GM21786 (cell line): ENCODE measurements around the gene TMEM140.

Experiments used
- ATAC-seq: cut with Tn5 transposase; IDR thresholded peaks from one replicate; pipeline ENCODE4 v1.9.1; 2021; ENCODE audit not compliant: unreplicated experiment

TMEM140 gene

DNA sequence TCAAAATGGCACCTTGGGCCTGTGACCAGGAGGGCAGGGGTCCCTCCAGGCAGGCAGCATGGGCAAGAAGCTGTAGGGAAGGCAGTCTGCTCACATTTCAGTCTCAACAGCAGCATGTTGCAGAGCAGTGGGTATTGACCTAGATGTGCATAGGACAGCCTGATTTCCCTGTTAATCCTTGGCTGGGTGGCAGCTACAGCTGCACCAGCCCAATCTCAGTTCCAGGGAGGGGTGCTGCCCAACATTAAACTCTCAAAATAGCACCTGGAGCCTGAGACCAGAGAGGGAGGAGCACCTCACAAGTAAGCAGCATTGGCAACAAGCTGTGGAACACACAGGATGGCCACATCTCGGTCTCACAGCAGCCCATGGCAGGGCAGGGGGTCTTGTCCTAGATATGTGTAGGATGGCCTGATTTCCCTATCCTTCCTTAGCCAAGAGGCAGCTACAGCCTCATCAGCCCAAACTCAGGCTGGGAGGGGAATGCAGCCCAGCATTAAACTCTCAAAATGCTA, 10.3 kb downstream of the TMEM140 start:
- no peak for ATAC-seq

DNA sequence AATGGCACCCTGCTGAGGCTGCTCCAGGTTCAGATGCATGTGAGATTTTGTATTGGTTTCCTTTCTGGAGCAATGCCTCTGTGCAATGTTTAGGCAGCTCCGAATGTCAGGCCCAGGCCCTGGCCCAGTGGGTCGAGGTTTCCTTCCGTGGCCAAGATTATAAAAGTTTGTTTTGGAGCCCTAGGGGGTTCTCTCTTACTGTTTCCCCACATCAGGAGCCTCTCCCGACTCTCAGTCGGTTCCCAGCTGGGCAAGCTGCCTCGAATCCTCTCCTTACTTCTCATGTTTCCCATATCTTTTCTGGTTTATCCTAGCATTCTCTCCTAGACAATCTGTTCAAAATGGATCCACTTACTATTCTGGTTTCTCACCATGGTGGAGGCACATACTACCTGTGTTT, 11.0 kb downstream of the TMEM140 start:
- ATAC-seq, result no peak

GRCh38 chr7:135159359-135160085, 11.7 kb downstream of the TMEM140 start:
- ATAC-seq, result no peak

DNA sequence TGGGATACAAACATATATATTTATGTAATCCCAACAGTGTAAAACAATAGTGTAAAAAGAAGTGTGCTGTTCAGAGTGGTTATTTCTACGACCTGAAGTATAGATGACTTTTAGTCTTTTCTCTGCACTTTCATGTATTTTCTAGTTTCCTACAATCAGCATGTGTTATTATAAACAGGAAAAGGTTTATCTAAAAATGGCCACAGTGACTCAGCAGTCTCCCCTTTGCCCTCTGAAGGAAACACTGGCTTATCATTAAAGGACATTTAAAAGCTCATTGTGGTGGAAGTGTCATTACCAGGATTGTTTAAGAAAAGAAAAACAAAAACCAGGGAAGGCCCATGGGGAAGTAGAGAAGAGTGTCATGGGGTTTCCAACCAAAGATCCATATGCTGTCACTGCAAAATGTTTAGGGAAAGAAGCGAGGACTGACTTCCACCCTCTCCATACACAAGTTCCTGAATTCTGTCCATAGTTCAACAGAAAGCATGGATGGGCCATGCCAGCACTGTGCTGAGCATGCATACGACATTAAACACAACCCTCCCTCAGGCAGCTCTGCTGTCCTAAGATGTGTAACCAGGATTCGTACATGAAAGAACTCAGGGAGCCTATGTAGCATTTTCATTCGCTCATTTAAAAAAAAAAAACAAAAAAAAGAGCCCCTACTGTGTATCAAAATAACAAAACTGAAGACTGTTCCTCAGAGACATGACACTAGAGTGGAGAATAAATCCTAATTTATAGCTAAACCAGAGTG, 12.4 kb downstream of the TMEM140 start:
- ATAC-seq, result peak; percentile 61

DNA sequence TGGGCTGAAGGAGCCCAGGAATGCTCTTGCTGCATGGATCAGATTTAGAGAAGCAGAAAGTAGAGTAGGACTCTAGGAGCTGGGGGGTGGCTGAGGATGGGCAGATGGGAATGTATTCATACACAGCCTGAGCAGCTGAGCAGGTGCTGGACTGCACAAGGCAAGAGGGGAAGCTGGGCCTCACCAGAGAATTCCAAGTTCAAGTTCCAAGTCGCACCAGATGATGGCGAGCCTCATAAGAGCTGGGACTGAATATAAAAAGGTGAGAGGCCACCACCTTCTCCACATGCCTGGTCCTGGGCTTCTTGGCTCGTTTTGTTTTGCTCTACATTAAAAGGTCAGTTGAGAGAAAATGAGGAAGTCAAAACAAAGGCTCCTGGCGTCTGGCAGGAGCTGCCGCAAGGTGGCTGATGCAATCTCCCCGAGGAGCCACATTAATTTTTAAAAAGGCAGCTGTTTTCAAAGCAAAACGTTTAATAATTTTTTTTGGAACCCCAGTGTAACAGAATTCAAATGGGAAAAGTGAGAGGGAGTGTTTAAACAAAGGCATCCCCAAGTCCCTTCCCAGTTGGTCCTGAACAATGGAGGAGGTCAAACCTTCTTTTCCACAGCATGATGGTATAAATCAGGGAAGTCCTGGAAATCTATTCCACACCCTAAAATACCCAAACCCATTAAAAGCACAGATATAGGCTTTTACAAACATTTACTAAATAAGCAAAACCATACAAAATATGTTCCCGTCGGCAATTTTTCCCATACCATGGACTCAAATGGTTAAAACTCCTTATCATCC, 13.2 kb downstream of the TMEM140 start:
- ATAC-seq, result peak; percentile 30

DNA sequence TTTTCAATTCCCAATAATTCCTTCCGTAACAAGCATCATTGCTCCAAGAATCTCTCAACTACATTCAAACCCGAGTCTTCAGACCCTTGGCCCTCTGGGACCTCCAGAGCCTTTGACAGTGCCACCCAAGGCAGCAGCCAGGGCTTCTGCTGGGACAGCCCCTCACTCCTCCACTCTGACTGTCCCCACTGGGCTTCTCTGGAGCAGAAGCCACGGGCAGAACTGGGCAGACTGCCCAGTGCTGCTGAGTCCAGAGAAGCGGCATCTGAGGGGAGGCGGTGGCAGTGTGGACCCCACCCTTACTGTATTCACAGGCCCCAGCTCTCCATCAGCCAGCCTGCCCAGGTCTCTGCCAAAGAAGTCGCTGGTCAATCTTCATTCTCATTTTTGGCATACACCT, 13.8 kb downstream of the TMEM140 start:
- ATAC-seq, result no peak

DNA sequence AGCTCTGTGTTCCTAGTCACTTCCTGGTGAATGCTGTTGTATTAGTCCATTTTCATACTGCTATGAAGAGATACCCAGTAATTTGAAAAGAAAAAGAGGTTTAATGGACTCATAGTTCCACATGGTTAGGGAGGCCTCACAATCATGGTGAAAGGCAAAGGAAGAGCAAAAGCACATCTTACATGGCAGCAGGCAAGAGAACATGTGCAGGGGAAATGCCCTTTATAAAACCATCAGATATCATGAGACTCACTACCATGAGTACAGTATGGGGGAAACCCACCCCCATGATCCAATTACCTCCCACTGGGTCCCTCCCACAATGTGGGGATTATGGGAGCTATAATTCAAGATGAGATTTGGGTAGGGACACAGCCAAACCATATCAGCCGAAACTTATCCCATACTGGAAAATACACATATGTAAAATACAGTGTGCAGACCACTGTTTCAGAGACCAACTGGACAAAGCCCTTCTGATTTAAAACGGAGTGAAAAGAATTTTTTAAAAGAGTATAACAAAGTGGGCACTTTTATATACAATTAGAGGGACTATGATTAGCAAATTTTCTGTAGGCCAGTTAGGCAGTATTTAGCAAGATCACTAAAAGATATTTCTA, 14.6 kb downstream of the TMEM140 start:
- ATAC-seq, result no peak

- ATAC-seq, result no peak
Observed at GRCh38 chr7:135164357-135165061, 16.6 kb downstream of the TMEM140 start.

GRCh38 chr7:135165862-135166261, 18.0 kb downstream of the TMEM140 start:
- no peak for ATAC-seq

DNA sequence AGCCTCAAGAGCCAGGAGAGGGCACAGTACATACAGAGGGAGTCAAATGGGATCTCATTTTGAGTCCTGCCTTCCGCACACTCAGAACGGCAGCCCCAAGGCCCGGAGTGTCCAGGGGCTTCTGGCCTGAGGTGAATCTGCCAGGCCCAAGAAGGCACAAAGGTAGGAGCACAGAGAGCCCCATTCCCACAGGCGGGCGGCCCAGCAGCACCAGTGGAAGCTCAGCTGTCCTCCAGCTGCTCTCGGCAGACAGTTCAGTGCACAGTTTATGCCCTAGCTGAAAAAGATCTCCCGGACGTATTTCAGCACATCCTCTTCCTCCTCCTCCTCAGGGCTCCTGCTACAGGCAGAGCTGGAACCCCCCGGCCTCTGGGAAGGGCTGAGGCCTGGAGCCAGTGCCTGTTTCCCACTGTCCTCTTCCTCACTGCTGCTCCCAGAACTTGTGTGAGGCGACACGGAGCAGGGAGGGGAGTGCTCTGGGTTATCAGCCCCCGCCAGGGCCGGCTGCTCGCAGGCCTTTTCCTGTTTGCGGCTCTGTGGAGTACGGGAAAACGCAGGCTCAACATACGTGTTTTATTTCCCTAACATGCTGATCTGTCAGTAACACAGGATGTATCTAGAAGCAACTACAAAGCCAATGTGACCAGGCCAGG, 18.6 kb downstream of the TMEM140 start:
- no peak for ATAC-seq

GRCh38 chr7:135167365-135167917, 19.6 kb downstream of the TMEM140 start:
- no peak for ATAC-seq

DNA sequence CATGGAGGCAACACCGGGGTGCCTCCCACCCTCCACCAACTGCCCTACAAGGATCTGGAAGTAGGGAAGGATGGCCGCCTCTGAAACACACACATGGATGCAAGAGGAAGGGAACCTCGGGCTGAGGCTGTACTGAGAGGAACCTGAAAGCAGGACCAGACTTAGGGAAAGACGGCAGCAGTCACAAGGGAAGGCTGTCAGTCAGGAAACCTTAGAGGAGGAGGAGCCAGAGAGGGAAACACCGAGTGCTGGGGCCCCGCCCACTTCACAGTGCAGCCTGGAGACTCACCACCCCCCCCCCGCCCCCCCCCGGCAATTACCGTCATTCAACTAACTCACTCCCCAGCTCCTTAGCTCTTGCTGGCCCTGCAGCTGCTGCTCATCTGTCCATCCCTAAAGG, 20.1 kb downstream of the TMEM140 start:
- no peak for ATAC-seq

DNA sequence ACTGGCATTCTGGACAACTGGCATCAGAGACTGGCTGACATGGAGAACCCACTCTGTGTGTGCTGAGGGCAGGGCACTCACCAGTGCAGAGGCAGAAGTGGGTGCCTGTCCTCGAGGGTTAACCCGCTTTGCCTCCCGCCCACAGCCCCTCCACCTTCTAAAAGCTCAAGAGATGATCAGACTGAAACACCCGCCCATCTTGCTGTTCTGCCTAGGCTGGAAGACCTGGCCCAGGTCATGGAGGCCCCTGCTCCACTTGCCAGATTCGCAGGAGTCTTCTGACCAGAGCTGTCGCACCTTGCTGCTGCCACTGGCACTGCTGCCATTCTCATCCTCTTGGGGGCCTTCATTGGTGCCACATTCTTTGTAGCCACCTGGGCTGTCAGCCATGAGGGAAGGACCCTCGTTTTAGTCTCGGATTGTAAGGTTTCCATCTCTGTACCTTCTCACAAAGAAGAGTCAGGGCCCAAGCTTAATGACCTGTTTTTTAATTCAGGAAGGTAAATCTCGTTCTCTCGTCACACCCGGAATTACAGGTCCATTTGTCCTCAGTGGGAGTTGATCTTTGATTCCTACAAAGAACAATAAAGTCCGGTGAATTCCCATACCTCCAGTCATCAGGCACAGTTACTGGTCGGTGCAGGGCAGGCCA, 20.7 kb downstream of the TMEM140 start:
- no peak for ATAC-seq

DNA sequence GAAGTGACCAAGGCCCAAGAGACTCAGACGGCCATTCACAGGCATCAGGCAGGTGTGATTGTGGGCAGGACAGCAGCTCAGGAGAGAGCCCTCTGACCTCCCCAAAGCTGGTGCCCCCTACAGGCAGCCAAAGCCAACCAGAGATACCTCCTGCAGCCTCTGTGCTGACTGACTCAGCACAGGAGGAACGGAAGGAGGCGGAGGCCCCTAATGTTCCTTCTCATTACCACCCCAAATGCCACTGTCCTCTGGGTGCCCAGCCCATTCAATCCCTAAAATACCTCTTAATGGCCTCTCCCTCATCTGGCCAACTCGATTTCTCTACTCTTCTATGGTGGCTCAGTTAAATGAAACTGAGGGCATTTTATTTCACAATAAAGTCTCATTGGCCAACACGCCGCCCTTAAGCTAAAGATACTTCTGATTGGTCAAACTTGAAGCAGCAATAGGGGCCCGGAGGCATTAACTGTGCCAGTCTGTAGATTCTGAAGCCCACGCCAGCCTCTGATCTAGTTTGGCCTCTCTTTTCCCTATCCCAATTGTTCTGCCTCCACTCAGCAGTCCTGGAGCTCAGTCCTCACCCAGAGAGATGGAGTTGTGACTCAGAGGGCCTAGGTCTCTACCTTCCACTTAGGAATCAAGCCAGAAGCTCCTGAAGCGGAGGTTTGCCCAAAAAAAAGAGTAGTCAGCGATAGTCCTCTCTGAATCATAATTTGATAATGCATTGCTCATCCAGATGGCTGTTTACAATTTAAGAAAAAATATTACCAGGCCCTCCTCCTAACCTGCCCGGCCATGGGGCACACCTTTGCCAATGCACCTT, 21.5 kb downstream of the TMEM140 start:
- ATAC-seq, result no peak

DNA sequence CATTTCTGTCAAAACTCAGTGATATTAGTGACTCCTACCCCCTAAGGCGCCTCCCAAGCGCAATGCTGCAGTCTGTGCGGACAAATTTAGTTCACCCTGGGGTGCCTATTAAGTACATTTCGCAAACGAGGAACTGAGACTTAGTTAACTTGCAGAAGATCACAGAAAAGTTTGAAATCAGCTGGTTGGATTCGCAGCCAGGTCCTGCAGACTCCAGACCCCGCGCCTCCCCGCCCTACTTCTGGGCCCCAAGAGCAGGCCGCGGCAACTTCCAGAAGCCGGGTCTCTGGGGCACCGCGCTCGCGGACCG, 22.0 kb downstream of the TMEM140 start:
- ATAC-seq, result peak; percentile 7

- peak; percentile 65 for ATAC-seq
Observed at GRCh38 chr7:135170274-135170997, 22.6 kb downstream of the TMEM140 start, which contains the start of gene CYREN. TSS of gene CYREN (minus strand) at chr7:135170707. CDS start at chr7:135168922, 1,785 bp downstream.

DNA sequence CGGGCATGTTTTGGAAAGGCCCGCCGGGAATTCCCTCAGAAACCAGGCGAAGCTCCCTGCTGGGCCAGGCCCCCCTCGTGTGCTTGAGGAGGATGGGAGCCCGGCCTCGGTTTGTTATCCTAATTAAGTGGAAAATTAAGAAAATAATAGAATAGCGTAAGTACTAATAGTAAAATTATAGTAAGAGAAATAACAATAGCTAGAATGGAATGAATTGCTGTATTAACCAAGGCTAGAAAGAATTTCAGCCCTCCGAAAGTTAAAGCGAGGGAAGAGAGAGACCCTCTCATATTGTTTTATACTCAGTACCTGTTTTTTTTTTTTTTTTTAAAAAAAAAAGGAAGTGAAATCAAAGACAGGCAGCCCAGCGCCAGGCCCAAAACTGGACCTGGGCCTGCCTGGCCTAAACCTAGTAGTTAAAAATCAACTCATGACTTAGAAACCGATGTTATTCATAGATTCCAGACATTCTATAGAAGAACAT, 23.2 kb downstream of the TMEM140 start:
- peak; percentile 43 for ATAC-seq
